SU-DHL-6 (cell line): ENCODE data around the gene SERPINA6.
"Not testable (repeated sequence)": the region's sequence is repeated elsewhere in the genome, so short reads cannot be mapped to it uniquely, and the experiment has no call there.

Experiments used
- EZH2phosphoT487 ChIP-seq: fragments of 200-600 bp; sonication (generic), shearing (Covaris generic); conservative IDR thresholded peaks from 2 replicates; pipeline ENCODE4 v1.6.1; 2018; ENCODE audit warnings: mild to moderate bottlenecking, antibody characterized with exemption, low read length, moderate library complexity, mixed read lengths
- TF ChIP-seq, protein P1 (sequence below): fragments of 200-600 bp; sonication (generic); IDR thresholded peaks from one replicate; pipeline ENCODE4 v1.5.1; 2017; ENCODE audit warnings: antibody characterized with exemption, mild to moderate bottlenecking, low read length, moderate library complexity; ENCODE audit not compliant: insufficient read depth, poor library complexity, severe bottlenecking

DNA sequence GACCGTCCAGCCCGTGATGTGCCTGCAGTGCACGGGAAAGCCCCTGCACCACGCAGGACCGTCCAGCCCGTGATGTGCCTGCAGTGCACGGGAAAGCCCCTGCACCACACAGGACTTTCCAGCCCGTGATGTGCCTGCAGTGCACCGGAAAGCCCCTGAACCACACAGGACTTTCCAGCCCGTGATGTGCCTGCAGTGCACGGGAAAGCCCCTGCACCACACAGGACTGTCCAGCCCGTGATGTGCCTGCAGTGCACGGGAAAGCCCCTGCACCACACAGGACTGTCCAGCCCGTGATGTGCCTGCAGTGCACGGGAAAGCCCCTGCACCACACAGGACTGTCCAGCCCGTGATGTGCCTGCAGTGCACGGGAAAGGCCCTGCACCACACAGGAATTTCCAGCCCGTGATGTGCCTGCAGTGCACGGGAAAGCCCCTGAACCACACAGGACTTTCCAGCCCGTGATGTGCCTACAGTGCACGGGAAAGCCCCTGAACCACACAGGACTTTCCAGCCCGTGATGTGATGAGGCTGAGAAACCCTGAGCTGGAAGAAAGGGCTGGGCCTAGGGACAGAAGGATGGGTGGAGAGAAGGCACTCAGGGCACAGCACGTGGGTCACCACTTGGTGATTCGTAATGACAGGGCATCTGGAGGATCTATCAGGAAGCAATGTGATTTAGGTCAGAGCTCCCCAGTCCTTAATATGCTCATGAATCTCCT, 23.1 kb upstream of the SERPINA6 start:
- not testable (repeated sequence) for TF ChIP-seq EZH2phosphoT487
- TF ChIP-seq, protein P1, sequence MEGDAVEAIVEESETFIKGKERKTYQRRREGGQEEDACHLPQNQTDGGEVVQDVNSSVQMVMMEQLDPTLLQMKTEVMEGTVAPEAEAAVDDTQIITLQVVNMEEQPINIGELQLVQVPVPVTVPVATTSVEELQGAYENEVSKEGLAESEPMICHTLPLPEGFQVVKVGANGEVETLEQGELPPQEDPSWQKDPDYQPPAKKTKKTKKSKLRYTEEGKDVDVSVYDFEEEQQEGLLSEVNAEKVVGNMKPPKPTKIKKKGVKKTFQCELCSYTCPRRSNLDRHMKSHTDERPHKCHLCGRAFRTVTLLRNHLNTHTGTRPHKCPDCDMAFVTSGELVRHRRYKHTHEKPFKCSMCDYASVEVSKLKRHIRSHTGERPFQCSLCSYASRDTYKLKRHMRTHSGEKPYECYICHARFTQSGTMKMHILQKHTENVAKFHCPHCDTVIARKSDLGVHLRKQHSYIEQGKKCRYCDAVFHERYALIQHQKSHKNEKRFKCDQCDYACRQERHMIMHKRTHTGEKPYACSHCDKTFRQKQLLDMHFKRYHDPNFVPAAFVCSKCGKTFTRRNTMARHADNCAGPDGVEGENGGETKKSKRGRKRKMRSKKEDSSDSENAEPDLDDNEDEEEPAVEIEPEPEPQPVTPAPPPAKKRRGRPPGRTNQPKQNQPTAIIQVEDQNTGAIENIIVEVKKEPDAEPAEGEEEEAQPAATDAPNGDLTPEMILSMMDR: not testable (repeated sequence)
